IMR-90 (cell line): Measurements from ENCODE around the gene TREM1. TPM values are rescaled to one million over a fixed set of nuclear protein-coding genes. Genes with fewer than 3 reads are reported as not detected.

Experiments used
- ATAC-seq: fragments of 200-7000 bp; cut with Tn5 transposase; 2 replicates; pipeline ENCODE4 v1.9.1; 2020; ENCODE audit warnings: low read depth, mild to moderate bottlenecking, moderate library complexity
- BruUV-seq: library from RNA; stranded (reverse); fragments of 400-500 nt; replicated peaks from 2 replicates; lab custom pipeline; 2021; lab: Mats Ljungman, UMichigan
- CTCF ChIA-PET: fragments of 300-600 bp; formaldehyde crosslinking; extraction: SDS; loops from one replicate; lab custom pipeline; 2021; ENCODE audit warnings: antibody characterized with exemption; lab: Yijun Ruan, JAX
- POLR2A ChIA-PET: fragments of 300-600 bp; sonication (Branson Sonifier 250); formaldehyde crosslinking; loops from one replicate; lab custom pipeline; 2022; ENCODE audit warnings: antibody characterized with exemption; ENCODE audit not compliant: unreplicated experiment; lab: Charles Lee
- DNase-seq: peaks from one replicate; pipeline ENCODE4 v3.0.0; 2013
- H2AFZ ChIP-seq: replicated peaks from 2 replicates; pipeline ENCODE3; 2013; ENCODE audit warnings: low read length, mild to moderate bottlenecking; ENCODE audit not compliant: poor library complexity
- H2AK5ac ChIP-seq: 2 replicates; pipeline ENCODE4 v1.6.1; 2013; ENCODE audit warnings: low read depth, low read length, inconsistent platforms
- H2AK9ac ChIP-seq: replicated peaks from 2 replicates; pipeline ENCODE3; 2013; ENCODE audit warnings: mild to moderate bottlenecking, low read depth, low read length, moderate library complexity; ENCODE audit not compliant: poor library complexity
- H2BK120ac ChIP-seq: 2 replicates; pipeline ENCODE4 v1.6.1; 2013; ENCODE audit warnings: low read depth, low read length, inconsistent platforms
- H2BK15ac ChIP-seq: 3 replicates; pipeline ENCODE4 v1.6.1; 2013; ENCODE audit warnings: low read depth, low read length, inconsistent platforms
- H2BK20ac ChIP-seq: 2 replicates; pipeline ENCODE4 v1.6.1; 2013; ENCODE audit warnings: low read depth, mild to moderate bottlenecking, inconsistent platforms, low read length, moderate library complexity
- H2BK5ac ChIP-seq: 2 replicates; pipeline ENCODE4 v1.6.1; 2013; ENCODE audit warnings: mild to moderate bottlenecking, low read depth, low read length, inconsistent platforms; ENCODE audit not compliant: poor library complexity, severe bottlenecking
- H3K14ac ChIP-seq: replicated peaks from 2 replicates; pipeline ENCODE4 v1.6.1; 2013; ENCODE audit warnings: low read depth, low read length, inconsistent platforms
- H3K18ac ChIP-seq: 2 replicates; pipeline ENCODE4 v1.6.1; 2013; ENCODE audit warnings: low read depth, low read length, control low read depth
- H3K23ac ChIP-seq: 2 replicates; pipeline ENCODE4 v1.6.1; 2013; ENCODE audit warnings: low read depth, low read length, inconsistent platforms
- H3K27ac ChIP-seq: 2 replicates; pipeline ENCODE4 v1.5.1; 2013; ENCODE audit warnings: mild to moderate bottlenecking, control low read depth, low read length; ENCODE audit not compliant: insufficient read depth
- H3K27me3 ChIP-seq: 2 replicates; pipeline ENCODE4 v1.6.1; 2013; ENCODE audit warnings: low read length; ENCODE audit not compliant: control insufficient read depth, insufficient read depth
- H3K36me3 ChIP-seq: 2 replicates; pipeline ENCODE4 v1.6.1; 2013; ENCODE audit warnings: low read length, mixed read lengths; ENCODE audit not compliant: control insufficient read depth, insufficient read depth
- H3K4ac ChIP-seq: 2 replicates; pipeline ENCODE4 v1.6.1; 2013; ENCODE audit warnings: low read depth, low read length, inconsistent platforms
- H3K4me1 ChIP-seq: 2 replicates; pipeline ENCODE4 v1.6.1; 2013; ENCODE audit warnings: low read length, mixed read lengths; ENCODE audit not compliant: control insufficient read depth, insufficient read depth
- H3K4me2 ChIP-seq: 2 replicates; pipeline ENCODE4 v1.6.1; 2013; ENCODE audit warnings: low read depth, mild to moderate bottlenecking, control low read depth, low read length, moderate library complexity
- H3K4me3 ChIP-seq: 2 replicates; pipeline ENCODE4 v1.5.1; 2013; ENCODE audit warnings: low read depth, mild to moderate bottlenecking, control low read depth, low read length, moderate library complexity; ENCODE audit not compliant: insufficient read depth
- H3K56ac ChIP-seq: 2 replicates; pipeline ENCODE4 v1.6.1; 2013; ENCODE audit warnings: low read length, inconsistent platforms; ENCODE audit not compliant: insufficient read depth; ENCODE audit errors: extremely low read depth
- H3K79me1 ChIP-seq, 2 experiments: 2 replicates each; pipeline ENCODE4 v1.6.1; 2013; ENCODE audit warnings: low read length in 2 of 2, inconsistent platforms in 1 of 2, low read depth in 1 of 2
- H3K9ac ChIP-seq: 2 replicates; pipeline ENCODE4 v1.6.1; 2013; ENCODE audit warnings: low read depth, low read length, control low read depth
- H3K9me1 ChIP-seq: 2 replicates; pipeline ENCODE4 v1.6.1; 2013; ENCODE audit warnings: low read length, inconsistent platforms; ENCODE audit not compliant: insufficient read depth
- H3K9me3 ChIP-seq: 2 replicates; pipeline ENCODE4 v1.6.1; 2013; ENCODE audit warnings: low read length; ENCODE audit not compliant: control insufficient read depth, insufficient read depth
- H4K20me1 ChIP-seq: 2 replicates; pipeline ENCODE4 v1.6.1; 2013; ENCODE audit warnings: low read length, inconsistent platforms; ENCODE audit not compliant: insufficient read depth
- H4K5ac ChIP-seq: 2 replicates; pipeline ENCODE4 v1.6.1; 2013; ENCODE audit warnings: mild to moderate bottlenecking, low read depth, low read length, control low read depth
- H4K8ac ChIP-seq, 2 experiments: 2 replicates each; pipeline ENCODE4 v1.6.1; 2013; ENCODE audit warnings: low read depth in 2 of 2, low read length in 2 of 2, control low read depth in 1 of 2, inconsistent platforms in 1 of 2
- H4K91ac ChIP-seq: 2 replicates; pipeline ENCODE4 v1.6.1; 2013; ENCODE audit warnings: low read depth, low read length, inconsistent platforms; ENCODE audit not compliant: insufficient read depth
- BHLHE40 ChIP-seq: fragments of 150-350 bp; IDR thresholded peaks from 2 replicates; pipeline ENCODE4 v1.6.1; 2016; ENCODE audit warnings: mild to moderate bottlenecking, low read depth, low read length
- CEBPB ChIP-seq: IDR thresholded peaks from 2 replicates; pipeline ENCODE4 v1.6.1; 2012; ENCODE audit warnings: low read depth, low read length, improper control_type of control experiment
- CHD1 ChIP-seq: IDR thresholded peaks from 2 replicates; pipeline ENCODE4 v1.6.1; 2012; ENCODE audit warnings: low read depth, low read length, improper control_type of control experiment
- CTCF ChIP-seq: conservative IDR thresholded peaks from 2 replicates; pipeline ENCODE4 v1.5.1; 2012; ENCODE audit warnings: mild to moderate bottlenecking, low read depth, low read length, improper control_type of control experiment
- ELK1 ChIP-seq: fragments of 150-350 bp; IDR thresholded peaks from 2 replicates; pipeline ENCODE4 v1.6.1; 2016; ENCODE audit warnings: low read depth, mild to moderate bottlenecking, low read length, moderate library complexity, borderline replicate concordance
- FOS ChIP-seq: fragments of 150-350 bp; IDR thresholded peaks from 2 replicates; pipeline ENCODE4 v1.6.1; 2016; ENCODE audit warnings: low read depth, low read length
- MAFK ChIP-seq: IDR thresholded peaks from 2 replicates; pipeline ENCODE4 v1.6.1; 2012; ENCODE audit warnings: low read depth, low read length, improper control_type of control experiment
- MAZ ChIP-seq: IDR thresholded peaks from 2 replicates; pipeline ENCODE4 v1.6.1; 2012; ENCODE audit warnings: low read depth, mild to moderate bottlenecking, low read length, improper control_type of control experiment, moderate library complexity, borderline replicate concordance
- MXI1 ChIP-seq: IDR thresholded peaks from 2 replicates; pipeline ENCODE4 v1.6.1; 2012; ENCODE audit warnings: low read depth, mild to moderate bottlenecking, low read length, moderate library complexity, borderline replicate concordance
- NFE2L2 ChIP-seq: fragments of 150-350 bp; IDR thresholded peaks from 2 replicates; pipeline ENCODE4 v1.6.1; 2016; ENCODE audit warnings: low read depth, mild to moderate bottlenecking, low read length
- POLR2A ChIP-seq: IDR thresholded peaks from 2 replicates; pipeline ENCODE4 v1.6.1; 2012; ENCODE audit warnings: mild to moderate bottlenecking, low read depth, low read length
- RAD21 ChIP-seq: IDR thresholded peaks from 2 replicates; pipeline ENCODE4 v1.6.1; 2012; ENCODE audit warnings: low read length, improper control_type of control experiment
- RCOR1 ChIP-seq: IDR thresholded peaks from 2 replicates; pipeline ENCODE4 v1.6.1; 2012; ENCODE audit warnings: mild to moderate bottlenecking, low read length, improper control_type of control experiment; ENCODE audit not compliant: insufficient replicate concordance
- RFX5 ChIP-seq: IDR thresholded peaks from 2 replicates; pipeline ENCODE4 v1.8.0; 2012; ENCODE audit warnings: low read depth, mild to moderate bottlenecking, low read length, moderate library complexity
- SMC3 ChIP-seq: fragments of 150-350 bp; IDR thresholded peaks from 2 replicates; pipeline ENCODE4 v1.6.1; 2016; ENCODE audit warnings: low read depth, mild to moderate bottlenecking, antibody characterized with exemption, low read length, moderate library complexity
- USF2 ChIP-seq: fragments of 150-350 bp; IDR thresholded peaks from 2 replicates; pipeline ENCODE4 v1.6.1; 2017; ENCODE audit warnings: mild to moderate bottlenecking, antibody characterized with exemption, low read length, low read depth
- WGBS, 2 experiments: methylation state at CpG; one replicate each; pipeline versions ENCODE4 v1.1.5 to v1.1.7; 2013; ENCODE audit warnings: missing lambda C conversion rate in 2 of 2; ENCODE audit not compliant: insufficient read length in 1 of 2; ENCODE audit errors: extremely low coverage in 2 of 2; 5-methylcytosine and 5-hydroxymethylcytosine counted together
- dilution Hi-C: fragments of 300-500 bp; cut with HindIII; formaldehyde crosslinking; loops from one replicate; pipeline ENCODE4 v1.14.3; 2018; ENCODE audit warnings: low sequenced_read_pairs; ENCODE audit not compliant: unreplicated experiment
- in situ Hi-C: fragments of 300-500 bp; cut with MboI; formaldehyde crosslinking; loops from 3 replicates; pipeline ENCODE4 v1.14.3; 2019; ENCODE audit warnings: low sequenced_read_pairs, inconsistent platforms, mixed read lengths
- intact Hi-C: fragments of 100-400 bp; cut with micrococcal nuclease; formaldehyde crosslinking; loops from 2 replicates; pipeline ENCODE4 v1.10.0; 2022
- polyA plus RNA-seq, 3 experiments: library from polyadenylated mRNA; depleted of rRNA; stranded (reverse); fragments of >200 nt; gene quantifications; 2 replicates each; pipeline ENCODE4 v1.2.3, GENCODE V29; 2012; ENCODE audit warnings: low replicate concordance in 1 of 3
- total RNA-seq: library from RNA; depleted of rRNA; stranded (reverse); fragments of >200 nt; gene quantifications from 2 replicates; pipeline ENCODE4 v1.2.3, GENCODE V29; 2012

The TREM1 gene
- total and polyA plus RNA-seq, 2 of the 4 experiments (the other 2 are of a cell fraction) = not detected

- Histone ChIP-seq H3K27ac (no peak overlapping the region), H2AFZ (no peak overlapping the region), H4K8ac (no peak overlapping the region), H3K4me3 (no peak overlapping the region), H3K79me1 (no peaks in the 10 kb centered on the region), H3K27me3 (peaks cover 14% of the 10 kb centered on the region), H3K9me3 (no peaks in the 10 kb centered on the region), H3K23ac (no peak overlapping the region), H3K4me1 (no peaks in the 10 kb centered on the region), H2BK20ac (no peak overlapping the region), H2BK5ac (no peak overlapping the region), H2BK120ac (no peak overlapping the region), H4K91ac (no peak overlapping the region), H3K4ac (no peak overlapping the region), H3K4me2 (no peak overlapping the region), H2AK5ac (no peak overlapping the region), H3K9ac (no peak overlapping the region), H2BK15ac (no peak overlapping the region), H3K9me1 (no peaks in the 10 kb centered on the region), H2AK9ac (no peak overlapping the region), H3K56ac (no peak overlapping the region), H4K20me1 (no peaks in the 10 kb centered on the region), H4K5ac (no peak overlapping the region), H3K36me3 (no peaks in the 10 kb centered on the region), H3K18ac (no peak overlapping the region), H3K14ac (no peak overlapping the region)
- TF ChIP-seq CHD1 (no peak), USF2 (no peak), RAD21 (no peak), SMC3 (no peak), MXI1 (no peak), CEBPB (no peak), NFE2L2 (no peak), BHLHE40 (no peak), MAFK (no peak), CTCF (no peak), RCOR1 (no peak), RFX5 (no peak), ELK1 (no peak), MAZ (no peak), POLR2A (no peak), FOS (no peak)
- BruUV-seq = no TSS peak
- in situ Hi-C loops (no loop called here), intact Hi-C loops (no loop called here), dilution Hi-C loops (no loop called here)
- ATAC-seq (no peak), DNase-seq (no peak)
- no CpG with 5 or more reads among the region's 5 CpGs for WGBS, 2 experiments
- CTCF ChIA-PET = no interaction called here
- POLR2A ChIA-PET = no interaction called here
Measured at GRCh38 chr6:41273714-41274113, 12.8 kb downstream of the TREM1 start.
